Measurements from ENCODE around the gene LUC7L.

LUC7L gene

GRCh38 chr16:228852-229730, at the start of gene LUC7L:
Gene LUC7L, minus strand, starts transcription at chr16:229449. Its CDS starts 110 bp downstream, at chr16:229339.
- Histone ChIP-seq H3K9me3 (ENCODE audit: severe bottlenecking) (no peaks in the 10 kb centered on the region), H3K4me3 (ENCODE audit: severe bottlenecking) (peak within 1 kb of the TSS; percentile 80), H3K27me3 (ENCODE audit: insufficient read depth, poor library complexity, severe bottlenecking) (no peaks in the 10 kb centered on the region), H3K27ac (ENCODE audit: poor library complexity, severe bottlenecking) (peak within 1 kb of the TSS; percentile 45), H3K4me1 (ENCODE audit: insufficient read depth, poor library complexity, severe bottlenecking) (peaks cover 10% of the 10 kb centered on the region), H3K36me3 (ENCODE audit: low read depth) (peaks cover 39% of the 10 kb centered on the region)
- DNase-seq (ENCODE audit: low spot score) (peak; percentile 84), ATAC-seq (ENCODE audit: low read depth) (peak; percentile 92)
- no peak for TF ChIP-seq CTCF (IDR thresholded peaks at IDR 0.05; ENCODE audit: poor library complexity, severe bottlenecking)

GRCh38 chr16:278863-279366, 49.7 kb upstream of the LUC7L start:
- DNase-seq (ENCODE audit: low spot score) (no peak), ATAC-seq (ENCODE audit: low read depth) (peak; percentile 69)
- no peaks in the 10 kb centered on the region for H3K4me1 ChIP-seq (ENCODE audit: insufficient read depth, poor library complexity, severe bottlenecking)
- no peaks in the 10 kb centered on the region for H3K9me3 ChIP-seq (ENCODE audit: severe bottlenecking)
- H3K27ac ChIP-seq (ENCODE audit: poor library complexity, severe bottlenecking): no peak overlapping the region
- H3K27me3 ChIP-seq (ENCODE audit: insufficient read depth, poor library complexity, severe bottlenecking): peaks cover 24% of the 10 kb centered on the region
- no peaks in the 10 kb centered on the region for H3K36me3 ChIP-seq (ENCODE audit: low read depth)
- TF ChIP-seq CTCF (IDR thresholded peaks at IDR 0.05; ENCODE audit: poor library complexity, severe bottlenecking): no peak
- no peak overlapping the region for H3K4me3 ChIP-seq (ENCODE audit: severe bottlenecking)

- Histone ChIP-seq H3K4me1 (ENCODE audit: insufficient read depth, poor library complexity, severe bottlenecking) (no peaks in the 10 kb centered on the region), H3K36me3 (ENCODE audit: low read depth) (no peaks in the 10 kb centered on the region), H3K4me3 (ENCODE audit: severe bottlenecking) (no peak overlapping the region), H3K9me3 (ENCODE audit: severe bottlenecking) (no peaks in the 10 kb centered on the region), H3K27me3 (ENCODE audit: insufficient read depth, poor library complexity, severe bottlenecking) (peaks cover 19% of the 10 kb centered on the region), H3K27ac (ENCODE audit: poor library complexity, severe bottlenecking) (no peak overlapping the region)
- DNase-seq (ENCODE audit: low spot score) (no peak), ATAC-seq (ENCODE audit: low read depth) (no peak)
- TF ChIP-seq CTCF (IDR thresholded peaks at IDR 0.05; ENCODE audit: poor library complexity, severe bottlenecking): no peak
Observed at GRCh38 chr16:276426-277077, 47.3 kb upstream of the LUC7L start.

GRCh38 chr16:275786-276232, 46.6 kb upstream of the LUC7L start, which contains the start of gene RGS11:
Gene RGS11, minus strand, starts transcription at chr16:275944. Its CDS starts 33 bp downstream, at chr16:275911.
- Histone ChIP-seq H3K36me3 (ENCODE audit: low read depth) (no peaks in the 10 kb centered on the region), H3K27ac (ENCODE audit: poor library complexity, severe bottlenecking) (no peak within 1 kb of the TSS), H3K4me1 (ENCODE audit: insufficient read depth, poor library complexity, severe bottlenecking) (no peaks in the 10 kb centered on the region), H3K4me3 (ENCODE audit: severe bottlenecking) (peak within 1 kb of the TSS; percentile 18), H3K9me3 (ENCODE audit: severe bottlenecking) (no peaks in the 10 kb centered on the region), H3K27me3 (ENCODE audit: insufficient read depth, poor library complexity, severe bottlenecking) (peaks cover 12% of the 10 kb centered on the region)
- no peak for ATAC-seq (ENCODE audit: low read depth)
- no peak for TF ChIP-seq CTCF (IDR thresholded peaks at IDR 0.05; ENCODE audit: poor library complexity, severe bottlenecking)
- DNase-seq (ENCODE audit: low spot score): no peak

Measured in RWPE2 (cell line).